K562 (cell line): ENCODE data around the gene NRAP.

Source experiments
- ATF1 ChIP-seq, 2 experiments: fragments of 450-650 bp in 1 of 2; IDR thresholded peaks; 2 replicates each; pipeline ENCODE4 v1.6.1; 2016; ENCODE audit warnings: missing compliant biosample characterization in 1 of 2, missing genetic modification characterization in 1 of 2
- CTCF ChIP-seq, 3 experiments: IDR thresholded peaks in 2 of 3; conservative IDR thresholded peaks in 1 of 3; 2 replicates each; pipeline ENCODE4 v1.5.1; 2011 to 2012; ENCODE audit warnings: low read length in 3 of 3, mild to moderate bottlenecking in 3 of 3, control low read depth in 2 of 3, improper control_type of control experiment in 1 of 3, inconsistent platforms in 1 of 3, low read depth in 1 of 3, mixed read lengths in 1 of 3, moderate library complexity in 1 of 3; ENCODE audit not compliant: insufficient read depth in 2 of 3
- ETS1 ChIP-seq: conservative IDR thresholded peaks from 2 replicates; pipeline ENCODE4 v1.6.1; 2011; ENCODE audit warnings: low read depth, mild to moderate bottlenecking, low read length; ENCODE audit not compliant: control insufficient read depth
- EZH2 ChIP-seq: IDR thresholded peaks from 2 replicates; pipeline ENCODE4 v1.6.1; 2012; ENCODE audit warnings: low read depth, mild to moderate bottlenecking, inconsistent platforms, low read length, borderline replicate concordance
- GATA2 ChIP-seq: sonication (generic); formaldehyde crosslinking; IDR thresholded peaks from 2 replicates; pipeline ENCODE4 v1.4.0; 2020; ENCODE audit warnings: mild to moderate bottlenecking, missing genetic modification reagents
- YY1 ChIP-seq, 3 experiments: IDR thresholded peaks; 2 replicates each; pipeline ENCODE4 v1.6.1; 2011; ENCODE audit warnings: low read length in 2 of 3, mild to moderate bottlenecking in 2 of 3, moderate library complexity in 2 of 3, borderline replicate concordance in 1 of 3, control low read depth in 1 of 3, low read depth in 1 of 3; ENCODE audit not compliant: insufficient read depth in 3 of 3, insufficient replicate concordance in 2 of 3, control insufficient read depth in 1 of 3, insufficient read length in 1 of 3; ENCODE audit errors: extremely low read depth in 1 of 3
- ZNF24 ChIP-seq: fragments of 450-650 bp; IDR thresholded peaks from 2 replicates; pipeline ENCODE4 v1.6.1; 2016

- TF ChIP-seq GATA2 (CRISPR knock-in tag) (no peak), YY1 (IDR thresholded peaks at IDR 0.05; ENCODE audit: borderline replicate concordance in 1 of 3, control insufficient read depth in 1 of 3, extremely low read depth in 1 of 3, insufficient read depth in 3 of 3, insufficient read length in 1 of 3, insufficient replicate concordance in 2 of 3, low read depth in 1 of 3, low read length in 2 of 3) (no peak), ETS1 (no peak), CTCF (IDR thresholded peaks at IDR 0.05 in 2 of 3, conservative IDR thresholded peaks at IDR 0.05 in 1 of 3; ENCODE audit: insufficient read depth in 2 of 3, low read depth in 1 of 3, low read length in 3 of 3) (no peak), ATF1 (CRISPR knock-in tag; IDR thresholded peaks at IDR 0.05) (no peak), ATF1 (tag; IDR thresholded peaks at IDR 0.05) (no peak), EZH2 (no peak), ZNF24 (no peak)
Measured at GRCh38 chr10:113644185-113645120, 19.4 kb downstream of the NRAP start.
